Measurements from ENCODE around the gene ABLIM3.

- TF ChIP-seq CTCF (conservative IDR thresholded peaks at IDR 0.05; ENCODE audit: low read depth in 2 of 2), result peak; percentile 59 to 66
- TF ChIP-seq EZH2 (IDR thresholded peaks at IDR 0.05; ENCODE audit: low read depth, unreplicated experiment), result no peak
- no peak for TF ChIP-seq EZH2phosphoT487 (IDR thresholded peaks at IDR 0.05; ENCODE audit: unreplicated experiment)
- TF ChIP-seq POLR2AphosphoS5 (IDR thresholded peaks at IDR 0.05; ENCODE audit: low read depth), result no peak
- no peak for TF ChIP-seq NANOG (IDR thresholded peaks at IDR 0.05; ENCODE audit: borderline replicate concordance)
Observed at GRCh38 chr5:149151717-149152116, 10.4 kb downstream of the ABLIM3 start.

All from GM23338 (cell line).